SK-N-MC (cell line): ENCODE measurements around the gene CARM1.
A peak's percentile ranks its signal among the peaks of the same experiment; 100 is the strongest.
"Not testable (repeated sequence)": the region's sequence is repeated elsewhere in the genome, so short reads cannot be mapped to it uniquely, and the experiment has no call there.

Source experiments
- DNase-seq: peaks from one replicate; pipeline ENCODE4 v3.0.0-alpha.2; 2011; ENCODE audit warnings: low read depth, low spot score
- H3K27ac ChIP-seq: fragments of 200-600 bp; sonication (generic); 2 replicates; pipeline ENCODE4 v1.5.1; 2016; ENCODE audit warnings: mixed run types
- H3K36me3 ChIP-seq: fragments of 200-600 bp; sonication (generic); 2 replicates; pipeline ENCODE4 v1.6.1; 2017; ENCODE audit warnings: antibody characterized with exemption, low read length, mixed read lengths; ENCODE audit not compliant: insufficient read depth
- H3K4me3 ChIP-seq: fragments of 200-600 bp; sonication (generic); 2 replicates; pipeline ENCODE4 v1.5.1; 2016
- H3K9ac ChIP-seq: fragments of 200-600 bp; sonication (generic); 2 replicates; pipeline ENCODE4 v1.8.0; 2017; ENCODE audit warnings: mixed run types, mixed read lengths; ENCODE audit not compliant: insufficient read length
- H3K9me3 ChIP-seq: fragments of 200-600 bp; sonication (generic); 2 replicates; pipeline ENCODE4 v1.6.1; 2017; ENCODE audit warnings: low read depth, mild to moderate bottlenecking, antibody characterized with exemption, low read length, moderate library complexity, mixed read lengths
- EZH2 ChIP-seq: fragments of 200-600 bp; sonication (generic); IDR thresholded peaks from one replicate; pipeline ENCODE4 v1.6.1; 2017; ENCODE audit warnings: antibody characterized with exemption
- FOXP2 ChIP-seq: optimal IDR thresholded peaks from 2 replicates; pipeline ENCODE3; 2011; ENCODE audit warnings: mild to moderate bottlenecking, moderate library complexity; ENCODE audit not compliant: insufficient read depth; ENCODE audit errors: extremely low read length, control extremely low read depth
- POLR2AphosphoS5 ChIP-seq: IDR thresholded peaks from 2 replicates; pipeline ENCODE4 v1.6.1; 2012; ENCODE audit warnings: mild to moderate bottlenecking, low read depth, low read length, borderline replicate concordance

CARM1 gene

DNA sequence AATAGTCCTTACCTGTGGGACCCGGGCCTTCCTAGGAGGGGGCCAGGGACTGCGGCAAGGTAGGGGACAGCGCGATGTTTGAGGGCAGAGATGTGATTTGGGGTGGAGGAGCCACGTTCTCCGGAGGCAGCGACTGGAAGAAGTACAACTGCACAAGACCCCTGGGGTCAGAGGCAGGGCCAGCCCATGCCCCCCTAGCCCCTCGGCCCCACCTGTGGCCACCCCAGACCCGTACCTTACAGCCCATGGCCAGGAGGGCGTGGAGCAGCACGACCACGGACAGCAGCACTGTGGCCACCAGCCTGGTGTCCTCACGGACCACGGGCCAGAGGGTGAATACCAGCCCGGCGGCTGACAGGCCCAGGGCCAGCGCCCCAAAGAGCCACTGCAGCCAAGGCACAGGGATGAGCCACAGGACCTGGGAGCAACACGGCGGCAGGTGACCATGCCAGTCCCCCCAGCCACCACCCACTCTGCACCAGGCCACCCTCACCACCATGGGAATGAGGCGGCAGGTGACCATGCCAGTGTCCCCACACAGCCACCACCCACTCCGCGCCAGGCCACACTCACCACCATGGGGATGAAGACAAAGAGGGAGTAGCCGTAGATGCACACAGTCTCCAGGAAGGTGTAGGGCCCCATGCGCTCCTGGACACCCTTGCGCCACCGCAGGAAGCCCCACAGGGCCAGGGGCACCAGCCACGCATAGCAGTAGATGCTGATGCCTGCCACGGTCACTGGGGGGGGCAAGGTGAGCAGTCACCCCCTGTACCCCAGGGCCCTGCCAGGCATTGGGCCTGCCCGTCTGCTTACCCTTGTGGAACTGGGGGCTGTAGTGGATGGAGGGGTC, 52.1 kb downstream of the CARM1 start:
- no peak overlapping the region for H3K4me3 ChIP-seq
- H3K9me3 ChIP-seq: no peaks in the 10 kb centered on the region
- H3K36me3 ChIP-seq: peaks cover 23% of the 10 kb centered on the region; the same call in 1 of the 2 replicates
- H3K27ac ChIP-seq: no peak overlapping the region
- DNase-seq: no peak
- no peak for TF ChIP-seq POLR2AphosphoS5
- TF ChIP-seq EZH2: no peak
- no peak for TF ChIP-seq FOXP2
- H3K9ac ChIP-seq: no peak overlapping the region

DNA sequence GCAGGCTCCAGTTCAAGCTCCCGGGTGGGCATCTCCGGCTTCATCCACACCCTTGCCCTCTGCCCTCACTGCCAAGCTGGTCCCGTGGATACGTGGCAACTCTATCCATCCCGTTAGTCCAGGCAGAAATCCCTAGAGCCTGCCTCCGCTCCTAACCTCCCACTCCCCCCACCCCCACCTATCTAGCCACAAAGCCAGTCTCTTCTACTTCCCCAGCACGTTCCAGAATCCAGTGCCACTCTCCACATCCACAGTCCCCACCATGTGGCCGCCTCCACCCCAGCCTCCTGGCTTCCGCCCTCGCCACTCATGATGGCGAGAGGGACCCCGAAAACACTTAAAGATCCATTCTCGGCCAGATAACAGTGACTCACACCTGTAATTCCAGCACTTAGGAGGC, 53.2 kb downstream of the CARM1 start:
- no peak for DNase-seq
- H3K36me3 ChIP-seq: peaks cover 18% of the 10 kb centered on the region; the same call in 1 of the 2 replicates
- no peak overlapping the region for H3K4me3 ChIP-seq
- H3K27ac ChIP-seq: no peak overlapping the region
- no peak for TF ChIP-seq POLR2AphosphoS5
- no peak for TF ChIP-seq EZH2
- TF ChIP-seq FOXP2: no peak
- no peaks in the 10 kb centered on the region for H3K9me3 ChIP-seq
- no peak overlapping the region for H3K9ac ChIP-seq

DNA sequence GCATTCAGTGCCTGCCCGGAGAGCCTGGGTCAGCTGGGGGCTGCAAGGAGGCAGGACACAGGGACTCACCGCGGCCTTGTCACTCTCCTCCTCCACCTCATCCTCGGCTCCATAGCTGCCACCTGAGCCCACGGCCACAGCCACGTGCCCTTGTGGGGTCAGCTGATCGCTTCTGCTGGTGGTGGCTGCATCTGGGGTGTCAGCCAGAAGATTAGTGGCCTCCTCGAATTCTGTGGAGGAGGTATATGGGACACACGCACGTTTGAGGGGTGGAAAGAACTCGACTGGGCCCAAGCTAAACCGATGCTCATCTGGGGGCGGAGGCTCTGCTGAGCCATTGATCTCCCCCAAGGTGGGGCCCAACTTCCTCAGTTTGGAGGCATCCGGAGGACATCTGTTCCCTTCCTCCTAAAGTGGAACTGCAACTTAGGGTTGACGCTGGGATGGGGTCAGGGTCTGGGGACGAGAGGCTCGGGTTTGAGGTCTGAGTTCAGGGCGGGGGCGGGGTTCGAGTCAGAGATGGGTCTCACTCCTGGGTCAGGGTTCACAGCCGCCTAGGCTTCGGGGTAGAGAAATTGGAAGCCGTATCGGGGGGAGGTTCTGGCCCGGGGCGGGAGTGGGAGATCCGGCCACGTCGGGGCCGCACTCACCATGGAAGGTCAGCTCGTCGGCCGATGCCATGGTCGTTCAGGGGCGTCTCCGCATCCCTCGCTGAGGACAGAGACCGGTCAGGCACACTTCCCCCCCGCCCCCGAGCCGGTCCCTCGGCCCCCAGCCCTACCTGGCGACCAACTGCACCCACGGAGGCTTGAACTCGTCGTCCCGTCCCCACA, 56.6 kb downstream of the CARM1 start:
- H3K27ac ChIP-seq: no peak overlapping the region
- peak overlapping the region; percentile 94 for H3K4me3 ChIP-seq
- H3K9me3 ChIP-seq: no peaks in the 10 kb centered on the region
- peaks cover 11% of the 10 kb centered on the region for H3K36me3 ChIP-seq
- no peak for DNase-seq
- peak overlapping the region; percentile 75 for H3K9ac ChIP-seq
- TF ChIP-seq POLR2AphosphoS5 (no peak), EZH2 (no peak)

DNA sequence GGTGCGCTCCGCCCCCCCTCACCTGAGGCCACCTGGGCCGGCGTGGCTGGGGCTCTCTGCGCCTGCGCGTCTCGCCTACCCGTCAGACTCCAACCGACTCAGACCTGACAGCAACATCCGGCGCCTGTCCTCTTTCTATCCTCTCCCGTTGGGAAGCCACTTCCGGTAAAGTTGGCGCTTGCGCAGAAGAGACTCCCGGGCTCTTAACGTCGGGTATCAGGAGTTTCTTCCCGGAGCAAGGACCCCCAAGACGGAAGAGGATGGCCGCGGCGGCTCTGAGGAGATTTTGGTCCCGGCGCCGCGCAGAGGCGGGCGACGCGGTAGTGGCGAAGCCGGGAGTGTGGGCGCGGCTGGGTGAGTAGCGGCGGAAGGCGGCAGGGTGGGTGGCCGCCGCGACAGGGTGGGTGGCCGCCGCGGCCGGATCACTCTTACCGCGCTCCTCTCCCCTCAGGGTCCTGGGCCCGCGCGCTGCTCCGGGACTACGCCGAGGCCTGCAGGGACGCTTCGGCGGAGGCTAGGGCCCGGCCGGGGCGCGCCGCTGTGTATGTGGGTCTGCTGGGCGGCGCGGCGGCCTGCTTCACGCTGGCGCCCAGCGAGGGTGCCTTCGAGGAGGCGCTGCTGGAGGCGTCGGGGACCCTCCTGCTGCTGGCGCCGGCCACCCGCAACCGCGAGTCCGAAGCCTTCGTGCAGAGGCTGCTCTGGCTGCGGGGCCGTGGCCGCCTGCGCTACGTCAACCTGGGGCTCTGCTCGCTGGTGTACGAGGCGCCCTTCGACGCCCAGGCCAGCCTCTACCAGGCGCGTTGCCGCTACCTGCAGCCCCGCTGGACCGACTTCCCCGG, 57.4 kb downstream of the CARM1 start, which contains the start of the genes TIMM29 and YIPF2:
Gene TIMM29 (plus strand): TSS at position 249 of the 839 bp plus-strand sequence. CDS start 12 bp downstream, at position 261.
Gene YIPF2 (minus strand): TSS at position 77 of the 839 bp plus-strand sequence. CDS start 229 bp downstream, outside the sequence.
- no peak within 1 kb of the TSS for H3K27ac ChIP-seq
- TF ChIP-seq EZH2: no peak
- TF ChIP-seq FOXP2: peak; percentile 42
- TF ChIP-seq POLR2AphosphoS5: peak; percentile 94
- peaks cover 6% of the 10 kb centered on the region for H3K36me3 ChIP-seq
- H3K9ac ChIP-seq: peak within 1 kb of the TSS; percentile 81
- no peaks in the 10 kb centered on the region for H3K9me3 ChIP-seq
- peak within 1 kb of the TSS; percentile 94 for H3K4me3 ChIP-seq
- DNase-seq: peak; percentile 92

DNA sequence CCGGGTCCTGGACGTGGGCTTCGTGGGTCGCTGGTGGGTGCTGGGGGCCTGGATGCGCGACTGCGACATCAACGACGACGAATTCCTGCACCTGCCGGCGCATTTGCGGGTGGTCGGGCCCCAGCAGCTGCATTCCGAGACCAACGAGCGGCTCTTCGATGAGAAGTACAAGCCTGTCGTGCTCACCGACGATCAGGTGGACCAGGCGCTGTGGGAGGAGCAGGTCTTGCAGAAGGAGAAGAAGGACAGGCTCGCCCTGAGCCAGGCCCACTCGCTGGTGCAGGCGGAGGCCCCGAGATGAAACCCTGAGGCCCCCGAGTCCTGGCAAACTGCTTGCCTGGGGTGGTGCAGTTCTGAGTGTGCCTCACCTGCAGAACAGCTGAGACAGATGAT, 58.0 kb downstream of the CARM1 start:
- no peaks in the 10 kb centered on the region for H3K9me3 ChIP-seq
- H3K27ac ChIP-seq: no peak overlapping the region
- TF ChIP-seq EZH2: no peak
- TF ChIP-seq FOXP2: no peak
- no peak for TF ChIP-seq POLR2AphosphoS5
- peaks cover 5% of the 10 kb centered on the region for H3K36me3 ChIP-seq
- no peak for DNase-seq
- H3K9ac ChIP-seq: peak overlapping the region; percentile 81
- peak overlapping the region; percentile 94 for H3K4me3 ChIP-seq

DNA sequence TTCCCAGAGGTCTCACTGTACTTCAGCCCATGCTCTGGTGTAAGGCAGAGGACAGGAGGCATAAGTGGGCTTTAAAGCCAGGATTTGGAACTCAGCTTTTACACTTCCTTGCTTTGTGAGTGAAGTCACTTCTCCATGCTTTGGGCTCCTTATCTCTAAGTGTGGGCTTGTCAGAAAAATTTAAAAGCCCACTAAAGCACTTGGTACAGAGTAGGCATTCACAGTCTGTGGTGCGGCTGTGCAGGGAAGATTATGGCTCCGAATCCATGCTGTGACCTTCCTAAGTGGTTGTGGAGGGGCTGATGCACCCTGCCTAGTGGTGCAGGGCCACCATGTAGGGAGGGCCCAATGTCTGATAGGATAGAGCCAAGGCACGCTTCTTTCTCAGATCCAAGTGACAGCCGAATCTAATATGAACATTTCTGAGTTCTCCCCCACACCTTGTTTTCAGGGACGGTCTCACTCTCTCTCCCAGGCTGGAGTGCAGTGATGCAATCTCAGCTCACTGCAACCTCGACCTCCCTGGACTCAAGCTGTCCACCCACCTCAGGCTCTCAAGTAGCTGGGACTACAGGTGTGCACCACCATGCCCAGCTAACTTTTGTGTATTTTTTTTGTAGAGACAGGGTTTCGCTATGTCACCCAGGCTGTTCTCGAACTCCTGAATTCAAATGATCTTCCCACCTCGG, 64.2 kb downstream of the CARM1 start:
- Histone ChIP-seq H3K9me3 (no peaks in the 10 kb centered on the region), H3K4me3 (no peak overlapping the region), H3K9ac (no peak overlapping the region), H3K36me3 (peaks cover 4% of the 10 kb centered on the region), H3K27ac (peak overlapping the region; percentile 31; the same call in 1 of the 2 replicates)
- no peak for TF ChIP-seq POLR2AphosphoS5
- no peak for TF ChIP-seq FOXP2
- TF ChIP-seq EZH2: no peak
- DNase-seq: no peak

DNA sequence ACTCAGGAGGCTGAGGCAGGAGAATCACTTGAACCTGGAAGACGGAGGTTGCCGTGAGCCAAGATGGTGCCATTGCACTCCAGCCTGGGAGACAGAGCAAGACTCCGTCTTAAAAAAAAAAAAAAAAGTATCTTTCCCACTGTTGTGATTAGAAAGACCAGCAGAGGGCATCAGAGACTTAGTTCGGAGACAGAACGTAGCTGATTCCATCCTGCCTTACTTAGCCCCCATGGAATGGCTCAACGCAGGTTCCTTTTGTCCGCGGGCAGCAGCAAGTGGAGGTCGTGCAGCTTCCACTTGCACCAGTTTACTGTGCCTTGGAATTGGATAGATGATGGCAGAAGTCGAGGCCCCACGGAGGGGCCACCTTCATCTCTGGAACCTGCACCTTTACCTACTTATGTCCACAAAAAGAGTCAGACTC, 65.3 kb downstream of the CARM1 start:
- Histone ChIP-seq H3K27ac (no peak overlapping the region), H3K36me3 (no peaks in the 10 kb centered on the region), H3K9ac (peak overlapping the region; percentile 35)

DNA sequence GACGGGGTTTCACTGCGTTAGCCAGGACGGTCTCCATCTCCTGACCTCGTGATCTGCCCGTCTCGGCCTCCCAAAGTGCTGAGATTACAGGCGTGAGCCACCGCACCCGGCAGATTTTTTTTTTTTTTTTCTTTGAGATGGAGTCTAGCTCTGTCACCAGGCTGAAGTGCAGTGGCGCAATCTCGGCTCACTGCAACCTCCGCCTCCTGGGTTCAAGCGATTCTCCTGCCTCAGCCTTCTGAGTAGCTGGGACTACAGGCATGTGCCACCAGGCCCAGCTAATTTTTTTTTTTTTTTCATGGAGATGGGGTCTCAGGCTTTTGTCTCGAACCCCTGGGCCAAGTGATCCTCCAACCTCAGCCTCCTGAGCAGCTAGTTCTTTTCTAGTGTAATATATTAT, 70.3 kb downstream of the CARM1 start:
- H3K9me3 ChIP-seq, H3K9ac ChIP-seq, H3K27ac ChIP-seq, H3K36me3 ChIP-seq, H3K4me3 ChIP-seq, DNase-seq: not testable (repeated sequence)

More for the DNA sequence above, 65.3 kb downstream of the CARM1 start:
- peak; percentile 81 for DNase-seq
- Histone ChIP-seq H3K4me3 (peak overlapping the region; percentile 66), H3K9me3 (no peaks in the 10 kb centered on the region)
- TF ChIP-seq FOXP2: no peak
- TF ChIP-seq EZH2: no peak
- no peak for TF ChIP-seq POLR2AphosphoS5

DNA sequence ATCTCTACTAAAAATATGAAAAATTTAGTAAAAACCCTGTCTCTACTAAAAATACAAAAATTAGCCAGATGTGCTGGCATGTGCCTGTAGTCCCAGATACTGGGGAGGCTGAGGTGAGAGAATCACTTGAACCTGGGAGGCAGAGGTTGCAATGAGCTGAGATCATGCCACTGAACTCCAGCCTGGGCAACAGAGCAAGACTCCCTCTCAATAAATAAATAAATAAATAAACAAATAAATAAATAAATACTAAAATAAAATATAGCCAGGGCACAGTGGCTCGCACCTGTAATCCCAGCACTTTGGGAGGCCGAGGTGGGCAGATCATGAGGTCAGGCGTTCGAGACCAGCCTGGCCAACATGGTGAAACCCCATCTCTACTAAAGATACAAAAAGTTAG, 72.1 kb downstream of the CARM1 start:
- DNase-seq, H3K36me3 ChIP-seq, H3K9me3 ChIP-seq, H3K4me3 ChIP-seq, H3K27ac ChIP-seq, H3K9ac ChIP-seq: not testable (repeated sequence)
